HCT116 (cell line): ENCODE measurements around the gene STK32B. TPM values are rescaled to one million over a fixed set of nuclear protein-coding genes. Genes with fewer than 3 reads are reported as not detected.

Experiments
- ATAC-seq: fragments of 200-7000 bp; cut with Tn5 transposase; 2 replicates; pipeline ENCODE4 v1.9.1; 2020; ENCODE audit warnings: mild to moderate bottlenecking, moderate library complexity
- BruUV-seq: library from RNA; stranded (reverse); fragments of 400-500 nt; replicated peaks from 2 replicates; lab custom pipeline; 2021; lab: Mats Ljungman, UMichigan
- CTCF ChIA-PET: fragments of 300-600 bp; sonication (Branson Sonifier 250); formaldehyde crosslinking; loops from one replicate; lab custom pipeline; 2021; ENCODE audit warnings: antibody characterized with exemption; lab: Charles Lee
- POLR2A ChIA-PET: fragments of 300-600, 350-600 bp; sonication (Branson Sonifier 250); formaldehyde crosslinking; loops from one replicate; lab custom pipeline; 2021; ENCODE audit warnings: antibody characterized with exemption; lab: Charles Lee
- RAD21 ChIA-PET, 2 experiments: fragments of 300-600 bp; sonication (Branson Sonifier 250); formaldehyde crosslinking; loops; one replicate each; lab custom pipeline; 2023; ENCODE audit warnings: low total read pairs in 2 of 2; ENCODE audit not compliant: uncharacterized antibody in 2 of 2, unreplicated experiment in 2 of 2, low non-redundant PET in 1 of 2; lab: Charles Lee
- DNase-seq: peaks from one replicate; pipeline ENCODE4 v3.0.0-alpha.2; 2010; ENCODE audit warnings: low read depth, low spot score
- H2AFZ ChIP-seq: fragments of 200-600 bp; shearing (Covaris generic), sonication (generic); 2 replicates; pipeline ENCODE4 v1.6.1; 2017; ENCODE audit warnings: low read depth, mixed run types, mixed read lengths, antibody characterized with exemption, low read length; ENCODE audit not compliant: poor library complexity, severe bottlenecking
- H3K27ac ChIP-seq: 2 replicates; pipeline ENCODE4 v1.5.1; 2012; ENCODE audit warnings: low read depth, low read length
- H3K27me3 ChIP-seq: fragments of 200-600 bp; sonication (generic); 2 replicates; pipeline ENCODE4 v1.6.1; 2016; ENCODE audit warnings: mixed run types, low read length, mixed read lengths; ENCODE audit not compliant: insufficient read depth
- H3K36me3 ChIP-seq, 2 experiments: fragments of 200-500 bp in 1 of 2; fragments of 200-600 bp in 1 of 2; sonication (Bioruptor generic) in 1 of 2; sonication (generic) in 1 of 2; 2 replicates each; pipeline versions ENCODE4 v1.5.1 to v1.6.1; 2014 to 2016; ENCODE audit warnings: low read length in 2 of 2, inconsistent platforms in 1 of 2, mixed read lengths in 1 of 2, mixed run types in 1 of 2; ENCODE audit not compliant: insufficient read depth in 2 of 2, control insufficient read depth in 1 of 2
- H3K4me1 ChIP-seq, 2 experiments: fragments of 200-600 bp in 1 of 2; sonication (generic) in 1 of 2; 2 replicates each; pipeline versions ENCODE4 v1.5.1 to v1.6.1; 2012 to 2017; ENCODE audit warnings: low read length in 2 of 2, inconsistent platforms in 1 of 2, mild to moderate bottlenecking in 1 of 2, mixed read lengths in 1 of 2, mixed run types in 1 of 2, moderate library complexity in 1 of 2; ENCODE audit not compliant: insufficient read depth in 2 of 2, control insufficient read depth in 1 of 2
- H3K4me2 ChIP-seq: fragments of 200-600 bp; sonication (generic); 2 replicates; pipeline ENCODE4 v1.6.1; 2017; ENCODE audit warnings: mixed run types, low read length, mixed read lengths
- H3K4me3 ChIP-seq, 2 experiments: fragments of 200-600 bp in 1 of 2; sonication (generic) in 1 of 2; replicated peaks in 1 of 2; 2 replicates each; pipeline ENCODE4 v1.5.1; 2011 to 2016; ENCODE audit warnings: low read length in 2 of 2, control low read depth in 1 of 2, low read depth in 1 of 2, mild to moderate bottlenecking in 1 of 2, mixed read lengths in 1 of 2, mixed run types in 1 of 2
- H3K79me2 ChIP-seq: fragments of 200-600 bp; sonication (generic); 2 replicates; pipeline ENCODE4 v1.6.1; 2017; ENCODE audit warnings: mild to moderate bottlenecking, mixed run types, low read length, moderate library complexity, mixed read lengths; ENCODE audit not compliant: insufficient read depth
- H3K9ac ChIP-seq: fragments of 200-600 bp; sonication (generic); 2 replicates; pipeline ENCODE4 v1.6.1; 2016; ENCODE audit warnings: low read length, mixed read lengths
- H3K9me2 ChIP-seq: fragments of 200-600 bp; sonication (generic), shearing (Covaris generic); 2 replicates; pipeline ENCODE4 v1.6.1; 2017; ENCODE audit warnings: mixed run types, mild to moderate bottlenecking, moderate library complexity; ENCODE audit not compliant: insufficient read depth
- H3K9me3 ChIP-seq, 2 experiments: fragments of 200-500 bp in 1 of 2; fragments of 200-600 bp in 1 of 2; sonication (Bioruptor generic) in 1 of 2; sonication (generic) in 1 of 2; 2 replicates each; pipeline ENCODE4 v1.6.1; 2014 to 2017; ENCODE audit warnings: low read length in 2 of 2, mixed read lengths in 2 of 2, inconsistent platforms in 1 of 2, low read depth in 1 of 2, mild to moderate bottlenecking in 1 of 2, mixed run types in 1 of 2, moderate library complexity in 1 of 2; ENCODE audit not compliant: control insufficient read depth in 1 of 2, insufficient read depth in 1 of 2
- H4K20me1 ChIP-seq: fragments of 200-600 bp; sonication (generic), shearing (Covaris generic); 2 replicates; pipeline ENCODE4 v1.6.1; 2017; ENCODE audit warnings: mixed run types, mild to moderate bottlenecking, moderate library complexity; ENCODE audit not compliant: insufficient read depth
- ATF3 ChIP-seq: IDR thresholded peaks from 2 replicates; pipeline ENCODE4 v1.6.1; 2012
- CBX3 ChIP-seq: IDR thresholded peaks from 2 replicates; pipeline ENCODE4 v1.6.1; 2012; ENCODE audit warnings: low read depth
- MAX ChIP-seq: IDR thresholded peaks from 2 replicates; pipeline ENCODE4 v1.6.1; 2012
- POLR2A ChIP-seq: IDR thresholded peaks from 2 replicates; pipeline ENCODE4 v1.7.0; 2011; ENCODE audit warnings: borderline replicate concordance; ENCODE audit not compliant: insufficient read depth, insufficient read length; ENCODE audit errors: extremely low read depth
- SRF ChIP-seq: IDR thresholded peaks from 2 replicates; pipeline ENCODE4 v1.6.1; 2012; ENCODE audit warnings: low read depth
- TCF7L2 ChIP-seq: IDR thresholded peaks from 2 replicates; pipeline ENCODE4 v1.7.0; 2011; ENCODE audit warnings: borderline replicate concordance, inconsistent platforms; ENCODE audit not compliant: insufficient read depth, insufficient read length; ENCODE audit errors: extremely low read depth
- ZBTB33 ChIP-seq: IDR thresholded peaks from 2 replicates; pipeline ENCODE4 v1.6.1; 2011; ENCODE audit warnings: mild to moderate bottlenecking, low read length, moderate library complexity; ENCODE audit not compliant: insufficient replicate concordance; ENCODE audit errors: extremely low read depth
- ZNF274 ChIP-seq: fragments of 200-500 bp; sonication (Bioruptor generic); IDR thresholded peaks from 2 replicates; pipeline ENCODE4 v1.6.1; 2014; ENCODE audit warnings: mild to moderate bottlenecking, low read depth, low read length, inconsistent platforms
- intact Hi-C: fragments of 100-400 bp; cut with micrococcal nuclease; formaldehyde crosslinking; loops from 2 replicates; pipeline ENCODE4 v1.10.0; 2022
- total RNA-seq: library from RNA; stranded (reverse); gene quantifications from one replicate; pipeline ENCODE4 v1.2.1, GENCODE V29; 2021; ENCODE audit not compliant: unreplicated experiment
- TF ChIP-seq, protein P1 (sequence below), 3 experiments: fragments of 200-600 bp in 1 of 3; sonication (generic) in 1 of 3; IDR thresholded peaks in 2 of 3; conservative IDR thresholded peaks in 1 of 3; 2 replicates each; pipeline ENCODE4 v1.5.1; 2012 to 2017; ENCODE audit warnings: low read depth in 2 of 3, low read length in 2 of 3, antibody characterized with exemption in 1 of 3, borderline replicate concordance in 1 of 3, control low read depth in 1 of 3, mild to moderate bottlenecking in 1 of 3, mixed read lengths in 1 of 3, mixed run types in 1 of 3, moderate library complexity in 1 of 3; ENCODE audit not compliant: insufficient read depth in 1 of 3

STK32B gene
- total RNA-seq, 1 experiment from 2014 or later: not detected

DNA sequence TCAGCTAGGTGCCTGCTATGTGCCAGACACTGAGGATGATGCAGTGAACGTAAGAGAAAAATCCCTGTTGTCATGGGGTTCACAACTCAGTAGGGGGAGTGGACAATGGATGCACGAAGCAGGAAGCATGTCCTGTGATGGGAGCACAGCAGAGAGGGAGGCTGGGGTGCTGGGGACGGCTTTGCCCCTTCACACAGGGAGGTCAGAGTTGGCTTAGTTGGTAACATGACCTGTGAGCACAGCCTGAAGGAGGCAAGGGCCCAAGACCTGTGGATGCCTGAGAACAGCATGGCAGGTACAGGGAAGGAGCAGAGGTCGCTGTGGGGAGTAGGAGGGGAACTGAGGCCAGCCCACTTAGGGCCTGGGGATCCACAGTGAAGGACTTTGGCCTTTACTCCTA lies 109.4 kb downstream of the STK32B start:
- no peak for DNase-seq
- CTCF ChIA-PET: no interaction called here
- no TSS peak for BruUV-seq
- Histone ChIP-seq H3K4me3 (no peak overlapping the region), H4K20me1 (no peaks in the 10 kb centered on the region), H3K27me3 (peaks cover 48% of the 10 kb centered on the region; the same call in 1 of the 2 replicates), H3K4me2 (no peak overlapping the region), H3K9me2 (no peaks in the 10 kb centered on the region), H3K79me2 (no peaks in the 10 kb centered on the region), H3K27ac (no peak overlapping the region), H2AFZ (no peak overlapping the region), H3K9ac (no peak overlapping the region), H3K4me1 (peaks cover under 1 to 2% of the 10 kb centered on the region in 2 experiments; a peak in 2 of 4 replicates), H3K36me3 (no peaks in the 10 kb centered on the region), H3K9me3 (no peaks in the 10 kb centered on the region)
- POLR2A ChIA-PET: no interaction called here
- intact Hi-C loops: no loop called here
- TF ChIP-seq ZBTB33 (no peak), SRF (no peak), POLR2A (no peak), ZNF274 (no peak), TCF7L2 (no peak), MAX (no peak), ATF3 (no peak), CBX3 (no peak)
- TF ChIP-seq, protein P1, sequence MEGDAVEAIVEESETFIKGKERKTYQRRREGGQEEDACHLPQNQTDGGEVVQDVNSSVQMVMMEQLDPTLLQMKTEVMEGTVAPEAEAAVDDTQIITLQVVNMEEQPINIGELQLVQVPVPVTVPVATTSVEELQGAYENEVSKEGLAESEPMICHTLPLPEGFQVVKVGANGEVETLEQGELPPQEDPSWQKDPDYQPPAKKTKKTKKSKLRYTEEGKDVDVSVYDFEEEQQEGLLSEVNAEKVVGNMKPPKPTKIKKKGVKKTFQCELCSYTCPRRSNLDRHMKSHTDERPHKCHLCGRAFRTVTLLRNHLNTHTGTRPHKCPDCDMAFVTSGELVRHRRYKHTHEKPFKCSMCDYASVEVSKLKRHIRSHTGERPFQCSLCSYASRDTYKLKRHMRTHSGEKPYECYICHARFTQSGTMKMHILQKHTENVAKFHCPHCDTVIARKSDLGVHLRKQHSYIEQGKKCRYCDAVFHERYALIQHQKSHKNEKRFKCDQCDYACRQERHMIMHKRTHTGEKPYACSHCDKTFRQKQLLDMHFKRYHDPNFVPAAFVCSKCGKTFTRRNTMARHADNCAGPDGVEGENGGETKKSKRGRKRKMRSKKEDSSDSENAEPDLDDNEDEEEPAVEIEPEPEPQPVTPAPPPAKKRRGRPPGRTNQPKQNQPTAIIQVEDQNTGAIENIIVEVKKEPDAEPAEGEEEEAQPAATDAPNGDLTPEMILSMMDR (IDR thresholded peaks at IDR 0.05 in 2 of 3, conservative IDR thresholded peaks at IDR 0.05 in 1 of 3; ENCODE audit: borderline replicate concordance in 1 of 3, insufficient read depth in 1 of 3, low read depth in 2 of 3, low read length in 2 of 3): no peak
- ATAC-seq: no peak
- RAD21 ChIA-PET: no interaction called here
